Fibroblast of mammary gland (primary cell): ENCODE measurements around the gene SLC39A6.
"Not testable (repeated sequence)": the region's sequence is repeated elsewhere in the genome, so short reads cannot be mapped to it uniquely, and the experiment has no call there.

ENCODE experiments used
- DNase-seq: peaks from one replicate; pipeline ENCODE4 v3.0.0-alpha.2; 2010; ENCODE audit warnings: low read depth
- H3K4me3 ChIP-seq: 2 replicates; pipeline ENCODE4 v1.5.1; 2011; ENCODE audit warnings: low read depth, mild to moderate bottlenecking, low read length, moderate library complexity; ENCODE audit not compliant: control insufficient read depth
- TF ChIP-seq, protein P1 (sequence below): conservative IDR thresholded peaks from 2 replicates; pipeline ENCODE4 v1.5.1; 2011; ENCODE audit warnings: low read depth, low read length, inconsistent platforms; ENCODE audit not compliant: control insufficient read depth, insufficient read depth

Gene SLC39A6

GRCh38 chr18:36120297-36120696 is 8.8 kb downstream of the SLC39A6 start:
- no peak overlapping the region for H3K4me3 ChIP-seq
- DNase-seq = no peak
- TF ChIP-seq, protein P1, sequence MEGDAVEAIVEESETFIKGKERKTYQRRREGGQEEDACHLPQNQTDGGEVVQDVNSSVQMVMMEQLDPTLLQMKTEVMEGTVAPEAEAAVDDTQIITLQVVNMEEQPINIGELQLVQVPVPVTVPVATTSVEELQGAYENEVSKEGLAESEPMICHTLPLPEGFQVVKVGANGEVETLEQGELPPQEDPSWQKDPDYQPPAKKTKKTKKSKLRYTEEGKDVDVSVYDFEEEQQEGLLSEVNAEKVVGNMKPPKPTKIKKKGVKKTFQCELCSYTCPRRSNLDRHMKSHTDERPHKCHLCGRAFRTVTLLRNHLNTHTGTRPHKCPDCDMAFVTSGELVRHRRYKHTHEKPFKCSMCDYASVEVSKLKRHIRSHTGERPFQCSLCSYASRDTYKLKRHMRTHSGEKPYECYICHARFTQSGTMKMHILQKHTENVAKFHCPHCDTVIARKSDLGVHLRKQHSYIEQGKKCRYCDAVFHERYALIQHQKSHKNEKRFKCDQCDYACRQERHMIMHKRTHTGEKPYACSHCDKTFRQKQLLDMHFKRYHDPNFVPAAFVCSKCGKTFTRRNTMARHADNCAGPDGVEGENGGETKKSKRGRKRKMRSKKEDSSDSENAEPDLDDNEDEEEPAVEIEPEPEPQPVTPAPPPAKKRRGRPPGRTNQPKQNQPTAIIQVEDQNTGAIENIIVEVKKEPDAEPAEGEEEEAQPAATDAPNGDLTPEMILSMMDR = no peak

GRCh38 chr18:36116771-36117170 is 12.4 kb downstream of the SLC39A6 start:
- H3K4me3 ChIP-seq, DNase-seq: not testable (repeated sequence)

DNA sequence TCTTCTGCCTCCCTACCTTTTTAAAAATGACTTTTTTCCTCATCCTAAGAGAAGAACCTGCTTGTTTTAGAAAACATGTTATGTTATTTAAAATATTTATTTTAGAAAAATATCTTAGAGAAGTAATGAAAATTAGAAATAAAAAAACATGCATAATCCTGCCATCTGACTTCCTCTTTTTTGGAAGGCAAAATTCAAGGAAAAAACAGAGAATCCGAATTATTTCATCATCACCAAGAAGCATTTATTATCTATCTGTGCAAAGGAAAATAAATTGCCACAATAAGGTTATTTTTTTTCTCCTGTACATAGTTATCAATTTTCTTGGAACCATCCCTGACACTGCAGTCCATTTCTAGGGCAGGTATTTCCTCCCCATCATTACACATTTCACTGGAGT is 14.4 kb downstream of the SLC39A6 start:
- TF ChIP-seq, protein P1 = no peak
- no peak overlapping the region for H3K4me3 ChIP-seq
- no peak for DNase-seq

- TF ChIP-seq, protein P1 = no peak
- DNase-seq = no peak
- no peak overlapping the region for H3K4me3 ChIP-seq
Measured at GRCh38 chr18:36114251-36114650, 14.9 kb downstream of the SLC39A6 start.

DNA sequence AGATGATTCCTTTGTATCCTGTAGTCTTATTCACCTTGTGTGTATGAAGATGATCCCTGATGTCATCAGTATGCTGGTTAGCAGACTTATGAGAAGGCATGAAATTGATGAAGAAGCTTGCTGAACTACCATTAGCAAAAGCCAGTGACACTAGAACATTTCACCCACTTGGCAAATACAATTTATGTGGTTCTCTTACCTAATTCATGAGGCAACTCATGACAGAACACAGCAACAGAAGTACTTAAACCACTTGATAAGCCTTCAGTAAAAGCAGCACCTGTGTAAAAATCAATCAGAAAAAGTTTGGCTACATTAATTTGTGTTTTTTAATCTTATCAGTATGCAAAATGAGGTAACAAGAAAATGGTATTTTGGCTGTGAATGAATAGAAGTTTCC is 16.8 kb downstream of the SLC39A6 start:
- TF ChIP-seq, protein P1 = no peak
- DNase-seq = no peak
- H3K4me3 ChIP-seq = no peak overlapping the region

GRCh38 chr18:36109737-36110136 is 19.4 kb downstream of the SLC39A6 start:
- TF ChIP-seq, protein P1 = no peak
- H3K4me3 ChIP-seq = no peak overlapping the region
- DNase-seq = no peak

DNA sequence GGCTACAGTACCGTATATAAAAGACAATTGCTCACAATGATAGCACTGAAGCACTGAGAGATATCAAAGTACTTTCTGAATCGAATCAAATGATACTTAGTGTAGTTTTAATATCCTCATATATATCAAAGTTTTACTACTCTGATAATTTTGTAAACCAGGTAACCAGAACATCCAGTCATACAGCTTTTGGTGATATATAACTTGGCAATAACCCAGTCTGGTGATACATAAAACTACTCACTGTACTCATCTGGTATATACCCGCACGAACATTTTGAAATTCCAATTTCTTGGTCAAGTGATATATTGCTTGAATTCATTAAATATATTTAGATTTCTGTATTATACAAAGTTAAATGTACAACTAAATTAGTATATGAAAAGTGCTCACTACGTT is 20.5 kb downstream of the SLC39A6 start:
- no peak overlapping the region for H3K4me3 ChIP-seq
- TF ChIP-seq, protein P1 = no peak
- DNase-seq = no peak

DNA sequence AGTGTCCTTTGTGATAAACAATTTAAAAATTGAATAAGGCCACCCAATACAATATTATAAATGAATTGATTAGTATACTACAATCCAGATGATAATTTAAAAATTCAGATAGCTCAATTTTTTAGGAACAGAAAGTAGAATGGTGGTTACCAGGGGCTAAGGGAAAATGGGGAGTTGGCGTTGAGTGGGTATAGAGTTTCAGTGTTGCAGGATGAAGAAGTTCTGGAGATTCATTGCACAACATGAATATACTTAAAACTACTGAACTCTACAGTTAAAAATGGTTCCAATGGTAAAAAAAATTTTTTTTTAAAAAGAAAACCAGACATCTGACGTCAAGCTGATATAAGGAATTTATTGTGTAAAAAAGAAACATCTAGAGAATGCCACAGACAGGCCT is 20.9 kb downstream of the SLC39A6 start:
- no peak overlapping the region for H3K4me3 ChIP-seq
- no peak for DNase-seq
- TF ChIP-seq, protein P1 = no peak
